GM12878 (cell line): ENCODE measurements around the gene RSPRY1. TPM values are rescaled to one million over a fixed set of nuclear protein-coding genes. Genes with fewer than 3 reads are reported as not detected.

ENCODE experiments used
- BCLAF1 ChIP-seq: fragments of 450-650 bp; IDR thresholded peaks from 2 replicates; pipeline ENCODE4 v1.6.1; 2017; ENCODE audit warnings: antibody characterized with exemption, mild to moderate bottlenecking, moderate library complexity
- BMI1 ChIP-seq: fragments of 450-650 bp; IDR thresholded peaks from 2 replicates; pipeline ENCODE4 v1.6.1; 2016; ENCODE audit warnings: mild to moderate bottlenecking, moderate library complexity, borderline replicate concordance
- CREB1 ChIP-seq: IDR thresholded peaks from 2 replicates; pipeline ENCODE4 v1.6.1; 2012; ENCODE audit warnings: low read depth, mild to moderate bottlenecking, inconsistent platforms
- CUX1 ChIP-seq: IDR thresholded peaks from 2 replicates; pipeline ENCODE4 v1.6.1; 2012; ENCODE audit warnings: improper control_type of control experiment, low read depth, low read length; ENCODE audit not compliant: insufficient replicate concordance
- EP300 ChIP-seq, 2 experiments: fragments of 150-350 bp in 1 of 2; IDR thresholded peaks; 2 replicates each; pipeline ENCODE4 v1.6.1; 2011 to 2012; ENCODE audit warnings: low read depth in 2 of 2, low read length in 2 of 2, borderline replicate concordance in 1 of 2, improper control_type of control experiment in 1 of 2, inconsistent platforms in 1 of 2; ENCODE audit not compliant: control insufficient read depth in 1 of 2
- FOS ChIP-seq: IDR thresholded peaks from 3 replicates; pipeline ENCODE4 v1.6.1; 2011; ENCODE audit warnings: borderline replicate concordance; ENCODE audit not compliant: insufficient read length; ENCODE audit errors: extremely low read depth
- HDAC6 ChIP-seq: fragments of 200-600 bp; sonication (generic); IDR thresholded peaks from one replicate; pipeline ENCODE4 v1.8.0; 2017; ENCODE audit warnings: antibody characterized with exemption; ENCODE audit not compliant: unreplicated experiment
- IKZF1 ChIP-seq: fragments of 450-650 bp; conservative IDR thresholded peaks from 2 replicates; pipeline ENCODE4 v1.6.1; 2017; ENCODE audit warnings: antibody characterized with exemption, mild to moderate bottlenecking
- IKZF2 ChIP-seq, 2 experiments: fragments of 450-650 bp; IDR thresholded peaks; 2 replicates each; pipeline ENCODE4 v1.6.1; 2017; ENCODE audit warnings: mild to moderate bottlenecking in 2 of 2, moderate library complexity in 2 of 2
- IRF3 ChIP-seq: fragments of 450-650 bp; IDR thresholded peaks from 2 replicates; pipeline ENCODE4 v1.6.1; 2014; ENCODE audit warnings: mild to moderate bottlenecking
- KLF5 ChIP-seq: fragments of 450-650 bp; IDR thresholded peaks from 2 replicates; pipeline ENCODE4 v1.6.1; 2014; ENCODE audit warnings: mild to moderate bottlenecking; ENCODE audit not compliant: partially characterized antibody
- NBN ChIP-seq: fragments of 450-650 bp; IDR thresholded peaks from 2 replicates; pipeline ENCODE4 v1.6.1; 2016
- PAX5 ChIP-seq: IDR thresholded peaks from 2 replicates; pipeline ENCODE4 v1.6.1; 2011; ENCODE audit warnings: low read depth, low read length, borderline replicate concordance
- POLR2A ChIP-seq: IDR thresholded peaks from 2 replicates; pipeline ENCODE4 v1.6.1; 2011; ENCODE audit warnings: low read depth, mild to moderate bottlenecking, low read length
- POU2F2 ChIP-seq: IDR thresholded peaks from 3 replicates; pipeline ENCODE4 v1.6.1; 2011; ENCODE audit warnings: low read depth, mild to moderate bottlenecking, low read length, borderline replicate concordance
- SPI1 ChIP-seq: IDR thresholded peaks from 2 replicates; pipeline ENCODE4 v1.6.1; 2011; ENCODE audit warnings: low read depth, mild to moderate bottlenecking, low read length, moderate library complexity, borderline replicate concordance; ENCODE audit not compliant: insufficient read depth
- SREBF2 ChIP-seq: IDR thresholded peaks from 2 replicates; pipeline ENCODE4 v1.6.1; 2012; ENCODE audit warnings: mild to moderate bottlenecking, low read length
- TCF7 ChIP-seq: IDR thresholded peaks from 2 replicates; pipeline ENCODE4 v1.6.1; 2014; ENCODE audit warnings: antibody characterized with exemption, borderline replicate concordance
- USF1 ChIP-seq: IDR thresholded peaks from 2 replicates; pipeline ENCODE4 v1.6.1; 2011; ENCODE audit warnings: borderline replicate concordance, low read depth, mild to moderate bottlenecking, moderate library complexity, mixed read lengths, low read length; ENCODE audit not compliant: insufficient read depth; ENCODE audit errors: extremely low read length
- polyA plus RNA-seq, 11 experiments: library from polyadenylated mRNA; depleted of rRNA in 4 of 11; unstranded in 6 of 11; stranded (reverse) in 5 of 11; fragments of >200 nt; fragmentation: Nextera tagmentation in 4 of 11; fragmentation: Illumina TruSeq in 1 of 11; extraction: Ambion mirVana in 4 of 11; extraction: Trizol in 1 of 11; gene quantifications; 1 replicate in 1 of 11; 2 replicates in 10 of 11; pipeline versions ENCODE4 v1.2.1 to v1.2.3, GENCODE V29; 2011 to 2016; ENCODE audit warnings: inconsistent platforms in 2 of 11, missing spikeins in 2 of 11, low read depth in 1 of 11
- total RNA-seq, 4 experiments: library from RNA; depleted of rRNA in 3 of 4; stranded (reverse); fragments of >200 nt in 3 of 4; fragmentation: Illumina TruSeq in 1 of 4; extraction: Trizol in 1 of 4; gene quantifications; 2 replicates each; pipeline versions ENCODE4 v1.2.1 to v1.2.3, GENCODE V29; 2013 to 2021

The RSPRY1 gene
- total and polyA plus RNA-seq, 10 of the 15 experiments (the other 5 are each of a cell fraction or from before 2014, with no cell fraction given), result 18.5 to 57.0 (median 41.2) TPM

GRCh38 chr16:57244767-57245471 is 58.8 kb downstream of the RSPRY1 start, which contains the start of gene ARL2BP (continued):
- TF ChIP-seq BCLAF1 (no peak), SREBF2 (no peak), SPI1 (peak; percentile 81), POU2F2 (peak; percentile 51; the same call in 1 of the 3 replicates), POLR2A (peak; percentile 95), IKZF2 (IDR thresholded peaks at IDR 0.05) (peak; percentile 53 to 65; a peak in 3 of 4 replicates), IRF3 (no peak), KLF5 (peak; percentile 87), HDAC6 (no peak), TCF7 (no peak), CUX1 (no peak), CREB1 (peak; percentile 62), USF1 (no peak), NBN (peak; percentile 91), EP300 (IDR thresholded peaks at IDR 0.05; ENCODE audit: borderline replicate concordance in 1 of 2, control insufficient read depth in 1 of 2, low read depth in 2 of 2, low read length in 2 of 2) (no peak), FOS (no peak), PAX5 (0 out of 2 replicates have a peak, but pooled peaks have one; percentile 70), IKZF1 (peak; percentile 88), BMI1 (peak; percentile 76)
